GM19452 (cell line): ENCODE measurements around the gene TXK.

ENCODE experiments used
- ATAC-seq: cut with Tn5 transposase; IDR thresholded peaks from one replicate; pipeline ENCODE4 v1.9.1; 2021; ENCODE audit not compliant: unreplicated experiment

Gene TXK

GRCh38 chr4:48105230-48105629, 28.8 kb downstream of the TXK start:
- ATAC-seq = no peak

- ATAC-seq = peak; percentile 78
These were observed 30.4 kb downstream of the TXK start for GRCh38 chr4:48103483-48104139.

DNA sequence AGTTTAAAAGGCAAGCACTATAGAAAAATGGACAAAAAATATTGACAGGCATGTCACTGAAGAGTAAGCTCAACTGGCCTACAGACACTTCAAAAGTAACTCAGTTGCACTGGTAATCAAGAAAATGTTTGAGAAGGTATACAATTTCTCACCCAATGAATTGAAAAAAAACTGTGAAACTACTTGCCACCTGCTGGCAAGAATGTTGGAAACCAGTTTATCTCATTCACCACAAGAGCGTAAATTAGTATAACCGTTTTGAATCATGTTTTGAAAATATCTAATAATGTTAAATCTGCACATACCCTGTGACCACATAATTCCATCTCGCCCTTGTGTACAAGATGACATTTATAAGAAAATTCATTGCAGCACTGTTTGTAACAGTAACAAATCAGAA, 31.7 kb downstream of the TXK start:
- no peak for ATAC-seq

- no peak for ATAC-seq
These were observed 33.8 kb downstream of the TXK start for GRCh38 chr4:48100256-48100655.

DNA sequence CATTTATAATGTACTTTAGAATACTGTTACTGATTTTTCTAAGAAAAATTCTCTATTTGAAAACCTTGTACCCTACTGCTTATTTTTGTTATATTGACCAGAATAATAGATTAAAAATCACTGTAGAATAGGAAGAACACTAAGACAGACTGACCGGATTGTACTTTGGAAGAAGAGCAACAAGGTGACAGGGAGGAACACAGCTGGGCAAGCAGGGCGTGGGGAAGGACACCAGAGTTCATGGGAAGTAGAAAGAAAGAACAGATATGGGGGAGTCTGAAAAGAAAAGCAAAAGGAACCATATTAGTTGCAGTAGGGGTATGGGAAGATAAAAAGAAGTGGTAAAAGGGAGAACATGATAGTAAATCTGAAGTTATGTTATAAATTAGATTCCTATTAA, 38.6 kb downstream of the TXK start:
- ATAC-seq = no peak

DNA sequence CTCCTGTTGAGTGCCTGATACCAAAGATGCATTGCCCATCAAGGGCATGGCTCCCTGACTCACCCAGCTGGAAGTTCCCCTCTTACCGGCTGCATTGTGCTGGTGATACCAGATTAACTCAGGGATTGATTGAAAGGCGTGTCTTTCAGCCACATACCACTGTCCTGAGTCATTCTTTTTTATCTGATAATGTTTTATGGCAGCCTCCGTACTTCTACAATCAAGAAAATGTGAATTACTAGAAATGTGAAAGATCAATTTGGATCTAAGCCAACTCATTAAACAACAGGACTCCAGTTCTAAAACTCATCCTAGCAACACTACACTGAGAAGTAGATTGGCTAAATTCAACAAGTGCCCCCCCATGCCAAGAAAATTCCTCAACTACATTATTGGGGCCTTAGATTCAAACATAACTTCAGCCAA, 40.0 kb downstream of the TXK start:
- no peak for ATAC-seq

DNA sequence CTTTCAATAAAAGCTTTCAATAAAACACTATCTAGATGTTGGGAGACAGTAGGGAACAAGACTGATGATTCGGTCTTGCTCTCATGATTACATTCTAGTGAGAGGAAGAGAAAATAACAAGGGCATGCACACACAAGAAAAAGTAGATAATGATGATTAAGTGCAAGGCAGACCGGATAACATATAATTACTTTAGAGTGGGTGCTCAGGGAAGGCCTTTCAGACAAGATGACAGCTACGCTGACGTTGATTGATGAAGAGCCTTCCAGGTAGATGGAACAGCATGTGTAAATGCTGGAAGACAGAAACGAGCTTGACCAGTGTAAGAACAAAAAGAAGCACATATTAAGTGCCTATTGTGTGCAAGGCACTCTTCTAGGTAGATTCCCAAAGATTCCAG, 43.4 kb downstream of the TXK start:
- no peak for ATAC-seq

- ATAC-seq = no peak
These were observed 48.0 kb downstream of the TXK start for GRCh38 chr4:48085821-48086589.

GRCh38 chr4:48082956-48083355, 51.1 kb downstream of the TXK start:
- no peak for ATAC-seq

DNA sequence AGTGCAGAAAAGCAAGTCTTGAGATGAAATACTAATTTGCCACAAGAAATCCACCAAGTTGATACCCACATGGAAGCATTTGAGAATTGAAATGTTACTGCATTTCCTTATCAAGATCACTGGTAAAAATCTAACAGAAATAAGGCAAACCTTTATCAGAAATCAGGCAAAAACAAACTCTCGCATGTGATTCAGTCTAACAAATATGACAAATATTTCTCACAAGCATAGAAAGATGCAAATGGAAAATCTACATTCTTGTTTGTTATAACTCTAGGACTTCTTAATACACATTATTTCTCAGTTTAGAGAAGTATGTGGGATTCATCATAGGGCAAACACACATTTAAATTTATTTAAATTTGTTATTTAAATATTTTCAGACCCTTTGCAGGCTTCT, 52.9 kb downstream of the TXK start:
- no peak for ATAC-seq

GRCh38 chr4:48079972-48080391, 54.1 kb downstream of the TXK start:
- no peak for ATAC-seq

GRCh38 chr4:48078862-48079655, 55.0 kb downstream of the TXK start:
- no peak for ATAC-seq

DNA sequence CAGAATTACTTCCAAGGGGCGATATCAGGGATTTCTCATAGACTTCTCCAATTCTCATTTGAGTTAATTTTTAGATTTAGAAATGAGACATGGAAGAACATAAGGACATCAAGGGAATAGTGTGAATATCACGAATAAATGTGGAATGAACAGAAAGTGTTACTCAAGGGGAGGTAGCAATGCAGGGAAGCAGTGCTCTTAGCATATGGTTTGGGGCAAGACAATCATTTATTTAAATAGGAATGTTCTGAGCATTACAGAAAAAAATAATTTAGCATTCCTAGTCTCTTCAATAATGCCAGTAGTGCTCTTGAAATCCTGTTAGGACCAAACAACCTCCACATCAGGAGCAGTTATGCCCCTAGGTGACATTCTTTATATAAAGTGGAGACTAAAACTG, 55.6 kb downstream of the TXK start:
- no peak for ATAC-seq

- no peak for ATAC-seq
These were observed 59.4 kb downstream of the TXK start for GRCh38 chr4:48074657-48075056.

DNA sequence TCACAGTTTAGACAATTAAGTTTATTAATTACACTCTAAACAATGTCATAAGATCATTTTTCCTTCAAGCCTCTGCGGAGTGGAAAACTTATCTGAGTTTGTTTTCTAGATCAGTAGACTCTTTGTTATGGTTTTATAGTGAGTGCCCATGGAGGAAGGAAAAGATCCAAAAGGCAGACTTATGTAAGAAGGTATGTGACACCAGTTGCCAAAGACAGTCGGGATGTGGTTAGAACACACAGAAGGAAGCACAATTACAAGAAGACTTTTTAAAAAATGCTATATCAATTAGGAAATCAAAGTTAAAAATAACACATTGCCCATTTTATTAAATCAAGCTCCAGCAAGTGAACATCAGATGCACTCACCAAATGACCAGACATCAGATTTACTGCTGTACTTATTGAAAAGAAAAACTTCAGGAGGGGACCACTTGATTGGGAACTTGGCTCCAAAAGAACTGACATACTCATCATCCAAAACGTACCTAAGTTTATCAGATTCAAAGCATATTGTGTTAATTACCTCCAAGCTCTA, 60.4 kb downstream of the TXK start:
- ATAC-seq = no peak

DNA sequence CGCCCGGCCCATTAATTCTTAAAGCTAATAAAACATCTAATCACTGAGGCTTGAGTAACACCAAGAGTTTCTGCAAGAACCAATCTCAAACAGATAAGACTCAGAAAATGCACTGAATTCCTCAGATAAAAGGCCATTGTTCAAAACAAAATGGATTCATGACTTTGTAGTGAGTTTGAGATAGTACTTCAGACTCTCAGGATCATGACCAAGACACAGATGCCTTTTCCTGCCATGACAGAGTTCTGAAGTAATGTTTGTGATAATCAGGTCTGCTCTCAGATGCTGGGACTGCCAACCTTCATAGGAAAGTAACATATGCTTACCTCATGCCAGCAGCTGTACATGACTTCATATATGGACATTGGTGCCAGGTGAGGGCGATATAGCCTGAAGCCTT, 62.9 kb downstream of the TXK start:
- no peak for ATAC-seq

GRCh38 chr4:48069026-48069425, 65.0 kb downstream of the TXK start:
- no peak for ATAC-seq

DNA sequence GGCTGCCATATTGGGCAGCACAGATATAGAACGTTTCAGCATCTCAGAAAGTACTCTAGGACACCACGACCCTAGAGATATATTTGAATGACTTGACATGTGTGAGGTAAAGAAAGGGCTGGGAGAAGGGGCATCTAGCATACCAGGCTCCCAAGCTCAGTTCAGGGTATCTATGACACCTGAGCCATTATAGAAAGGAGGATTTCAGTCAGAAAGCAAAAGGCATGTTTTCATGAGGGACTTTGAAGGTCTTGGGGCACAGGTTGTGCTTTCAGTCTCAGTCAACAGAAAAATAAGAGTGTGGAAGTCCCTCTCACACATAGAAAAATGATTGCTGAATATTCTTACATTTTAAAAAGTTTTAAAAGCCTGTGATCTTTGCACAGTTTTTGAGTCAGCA, 65.9 kb downstream of the TXK start:
- ATAC-seq = no peak

GRCh38 chr4:48067536-48067935, 66.5 kb downstream of the TXK start:
- no peak for ATAC-seq

DNA sequence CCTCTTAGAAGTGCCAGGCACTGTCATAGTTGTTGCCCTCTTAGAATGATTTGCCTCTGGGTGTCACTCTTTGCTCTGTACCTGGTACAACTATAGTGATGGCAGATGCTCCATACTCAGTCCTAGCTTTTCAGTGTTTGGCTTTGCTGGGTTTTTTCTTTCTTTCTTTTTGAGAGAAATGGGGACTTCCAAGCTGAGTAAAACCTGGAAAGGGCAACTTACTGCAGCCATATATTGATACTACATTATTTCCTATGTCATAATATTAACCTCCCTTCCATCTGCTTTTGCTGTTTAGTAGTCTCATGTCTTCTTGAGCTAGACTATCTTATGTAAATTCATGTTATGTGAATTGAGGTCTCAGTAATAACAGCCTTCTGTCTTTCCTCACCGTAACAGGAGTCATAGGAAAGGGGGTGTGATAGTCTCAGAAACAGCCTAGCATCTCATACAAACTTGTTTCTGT, 68.4 kb downstream of the TXK start:
- ATAC-seq = peak; percentile 71

DNA sequence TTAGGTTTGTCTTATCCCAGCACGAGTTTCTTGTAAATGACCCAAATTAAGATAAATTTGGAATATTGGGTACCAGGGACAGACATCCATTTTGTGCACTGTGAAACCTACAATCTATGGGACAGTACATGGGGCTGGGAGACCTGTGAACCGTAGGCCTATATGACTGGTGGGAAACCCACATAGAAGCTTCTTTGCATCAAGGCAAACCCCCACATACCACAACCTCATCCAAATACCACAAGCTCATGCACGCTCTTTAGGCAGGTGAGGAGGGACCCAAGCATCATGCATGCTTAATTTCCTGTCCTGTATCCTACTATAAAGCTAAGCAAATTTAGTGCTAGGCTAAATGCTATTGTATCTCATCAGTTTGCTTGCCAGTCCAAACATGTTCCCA, 69.7 kb downstream of the TXK start:
- ATAC-seq = peak; percentile 46
